Eye (tissue), 1 donor: Measurements from ENCODE around the gene EIF4G3.
"Not testable (repeated sequence)": the region's sequence is repeated elsewhere in the genome, so short reads cannot be mapped to it uniquely, and the experiment has no call there.

Source experiments
- DNase-seq: peaks from one replicate; pipeline ENCODE4 v3.0.0-alpha.2; 2015

The EIF4G3 gene

DNA sequence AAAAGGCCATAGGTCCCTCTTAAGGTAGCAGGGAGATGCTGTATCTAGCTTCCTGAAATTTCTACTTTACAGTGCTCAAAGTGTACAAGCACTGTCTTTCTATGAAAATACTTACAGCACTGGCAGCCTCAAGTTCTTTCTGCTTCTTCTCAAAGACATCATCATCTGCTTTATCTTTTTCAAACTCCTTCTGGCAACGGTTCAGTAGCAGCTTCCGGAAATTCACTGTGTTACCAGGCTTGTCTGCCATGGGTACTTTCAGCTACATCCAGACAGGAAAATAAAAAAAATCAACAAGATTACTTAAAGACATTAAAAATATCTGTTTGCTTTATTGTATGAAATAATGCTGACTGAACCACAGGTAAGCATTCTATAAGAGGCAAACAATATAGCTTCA lies 311.7 kb downstream of the EIF4G3 start:
- no peak for DNase-seq

DNA sequence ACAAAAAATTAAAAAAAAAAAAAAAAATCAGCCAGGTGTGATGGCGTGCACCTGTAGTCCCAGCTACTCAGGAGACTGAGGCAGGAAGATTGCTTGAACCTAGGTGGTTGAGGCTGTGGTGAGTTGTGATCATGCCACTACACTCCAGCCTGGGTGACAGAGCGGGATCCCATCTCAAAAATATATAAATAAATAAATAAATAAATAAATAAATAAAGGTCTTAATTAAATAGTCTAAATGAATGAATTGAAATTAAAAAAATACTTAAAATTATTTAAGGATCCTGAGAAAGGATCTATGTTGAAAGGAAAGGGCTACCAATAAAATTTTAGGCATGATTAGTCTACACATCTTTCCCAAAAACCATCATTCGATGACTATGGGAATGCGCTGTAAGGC lies 322.2 kb downstream of the EIF4G3 start:
- DNase-seq, result no peak

DNA sequence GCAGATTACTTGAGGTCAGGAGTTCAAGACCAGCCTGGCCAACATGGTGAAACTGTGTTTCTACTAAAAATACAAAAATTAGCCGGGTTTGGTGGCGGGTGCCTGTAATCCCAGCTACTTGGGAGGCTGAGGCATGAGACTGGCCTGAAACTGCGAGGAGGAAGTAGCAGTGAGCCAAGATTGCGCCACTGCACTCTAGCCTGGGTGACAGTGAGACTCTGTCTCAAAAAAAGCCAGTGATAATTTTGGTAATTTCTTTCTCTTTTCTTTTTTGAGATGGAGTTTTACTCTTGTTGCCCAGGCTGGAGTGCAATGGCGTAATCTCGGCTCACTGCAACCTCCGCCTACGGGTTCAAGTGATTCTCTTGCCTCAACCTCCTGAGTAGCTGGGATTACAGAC lies 324.9 kb downstream of the EIF4G3 start:
- DNase-seq, result not testable (repeated sequence)

DNA sequence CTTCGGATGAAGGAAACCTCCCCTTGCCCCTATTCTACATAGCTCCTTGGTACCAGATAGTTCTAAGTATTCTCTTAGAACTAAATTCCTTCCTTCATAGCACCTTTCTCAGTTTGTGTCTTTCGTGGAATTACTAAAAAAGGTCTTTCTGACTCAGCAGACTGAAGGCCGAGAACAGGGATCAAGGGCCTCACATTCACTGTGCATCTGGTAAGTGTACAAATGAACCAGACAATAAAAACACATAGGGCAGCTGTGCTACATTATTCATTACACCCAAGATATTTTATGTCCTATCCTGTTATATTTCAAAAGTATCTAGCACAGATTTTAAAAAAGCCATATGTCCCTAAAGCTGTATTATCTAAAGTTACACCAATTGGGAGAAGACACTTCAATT lies 326.7 kb downstream of the EIF4G3 start:
- DNase-seq, result no peak

DNA sequence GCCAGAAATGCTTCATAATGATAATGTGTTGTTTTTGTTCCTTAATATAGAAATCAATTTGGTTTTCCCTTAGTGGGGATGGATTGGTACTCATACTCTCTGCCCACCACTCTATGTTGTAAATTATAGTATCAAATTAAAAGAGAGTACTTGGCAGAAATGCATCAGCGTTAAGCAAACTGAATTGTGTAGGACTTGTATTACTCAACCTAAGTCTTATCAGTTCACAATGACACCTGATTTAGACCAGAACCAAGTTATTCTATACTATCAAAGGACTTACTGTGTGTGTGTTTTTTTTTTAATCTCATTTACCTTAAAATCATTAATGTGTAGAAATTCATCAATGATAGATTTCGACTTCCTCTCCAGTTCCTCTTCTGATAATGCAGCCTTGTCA lies 327.6 kb downstream of the EIF4G3 start:
- DNase-seq, result no peak

DNA sequence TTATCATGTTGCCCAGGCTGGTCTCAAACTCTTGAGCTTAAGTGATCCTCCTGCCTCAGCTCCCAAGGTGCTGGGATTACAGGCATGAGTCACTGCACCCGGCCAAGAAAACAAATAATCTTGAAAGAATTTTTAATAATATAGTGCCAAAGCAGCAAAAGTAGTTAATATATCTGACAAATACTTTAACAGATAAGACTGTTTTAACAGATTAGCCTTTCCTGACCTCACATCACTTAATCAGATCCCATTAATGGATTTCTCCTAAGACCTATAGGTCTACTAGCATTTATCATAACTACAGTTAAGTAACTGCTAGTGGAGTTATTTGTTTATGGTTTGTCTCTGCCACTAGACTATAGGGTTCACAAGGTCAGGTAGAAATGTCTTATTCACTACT lies 328.5 kb downstream of the EIF4G3 start:
- no peak for DNase-seq

DNA sequence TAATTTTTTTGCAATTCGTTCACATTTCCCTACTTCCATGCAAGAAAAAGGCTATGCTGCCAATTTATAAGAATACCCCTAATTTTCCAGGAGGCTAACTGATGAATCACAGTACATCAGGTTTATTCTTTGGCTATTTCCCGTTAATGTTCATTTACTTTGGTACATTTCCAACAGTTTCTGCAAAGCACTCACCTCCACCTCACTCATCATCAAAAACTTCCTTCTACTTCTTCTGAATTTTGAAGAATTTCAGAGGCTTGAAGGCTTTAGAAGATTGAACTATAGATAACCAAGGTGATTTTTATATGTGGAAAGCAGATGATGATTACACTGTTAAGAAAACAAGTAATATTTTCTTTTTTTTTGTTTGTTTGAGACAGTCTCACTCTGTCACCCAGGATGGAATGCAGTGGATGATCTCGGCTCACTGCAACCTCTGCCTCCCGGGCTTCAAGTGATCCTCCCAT lies 329.1 kb downstream of the EIF4G3 start:
- no peak for DNase-seq

DNA sequence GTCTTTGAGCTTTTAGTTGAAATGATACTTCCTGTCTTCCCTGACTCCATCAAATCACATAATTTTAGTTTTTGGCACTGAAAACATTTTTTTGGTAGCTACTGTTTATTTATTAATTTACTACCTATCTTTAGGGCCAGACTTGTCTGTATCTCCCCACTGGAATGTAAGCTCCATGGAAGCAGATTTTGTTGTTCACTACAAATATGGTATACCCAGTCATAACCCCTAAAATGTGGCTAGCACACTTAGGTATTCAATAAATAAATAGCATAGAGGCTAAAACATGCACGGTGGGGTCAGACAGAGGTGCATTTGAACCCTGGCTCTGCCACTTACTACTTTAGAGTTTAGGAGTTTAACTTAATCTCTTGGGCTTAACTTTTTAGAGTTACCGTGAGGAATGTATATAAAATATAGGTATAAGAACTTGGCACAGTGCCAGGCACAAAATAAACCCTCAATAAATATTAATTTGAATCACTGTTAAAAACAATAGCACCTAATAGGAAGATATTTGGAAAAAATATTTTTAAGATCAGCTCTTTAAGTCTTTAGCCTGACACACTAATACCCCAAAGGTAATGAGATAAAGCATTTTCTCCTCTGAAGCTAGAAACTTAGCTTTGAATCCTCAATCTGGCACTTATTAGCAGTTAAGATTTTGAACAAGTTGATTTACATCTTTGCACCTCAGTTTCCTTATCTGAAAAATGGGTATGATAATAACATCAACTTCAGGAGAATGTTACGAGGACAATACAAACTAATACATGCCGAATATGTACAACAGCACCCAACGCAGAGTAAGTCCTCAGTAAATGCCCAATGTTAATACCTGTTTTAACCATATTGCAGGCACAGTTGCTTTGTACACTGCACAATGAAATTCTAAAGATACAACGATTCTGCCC lies 330.0 kb downstream of the EIF4G3 start:
- DNase-seq, result no peak

DNA sequence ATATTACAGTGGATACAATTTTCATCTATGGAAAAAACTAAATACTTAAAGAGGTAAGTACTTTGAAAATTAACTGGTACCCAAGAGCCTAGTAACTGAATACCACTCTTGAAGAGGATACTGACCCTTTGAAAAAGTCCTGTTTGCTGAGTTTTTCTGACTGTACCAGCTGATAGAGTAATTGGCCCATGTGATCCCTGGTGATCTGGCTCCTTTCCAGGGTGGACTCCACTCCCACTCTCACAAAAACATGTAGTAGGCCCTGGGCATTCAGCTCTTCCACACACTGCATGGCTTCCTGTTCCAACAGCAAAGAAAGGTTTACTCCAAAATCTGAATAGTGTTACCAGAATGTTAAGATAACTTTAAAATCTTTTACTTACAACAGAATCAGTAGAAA lies 336.0 kb downstream of the EIF4G3 start:
- DNase-seq, result no peak

DNA sequence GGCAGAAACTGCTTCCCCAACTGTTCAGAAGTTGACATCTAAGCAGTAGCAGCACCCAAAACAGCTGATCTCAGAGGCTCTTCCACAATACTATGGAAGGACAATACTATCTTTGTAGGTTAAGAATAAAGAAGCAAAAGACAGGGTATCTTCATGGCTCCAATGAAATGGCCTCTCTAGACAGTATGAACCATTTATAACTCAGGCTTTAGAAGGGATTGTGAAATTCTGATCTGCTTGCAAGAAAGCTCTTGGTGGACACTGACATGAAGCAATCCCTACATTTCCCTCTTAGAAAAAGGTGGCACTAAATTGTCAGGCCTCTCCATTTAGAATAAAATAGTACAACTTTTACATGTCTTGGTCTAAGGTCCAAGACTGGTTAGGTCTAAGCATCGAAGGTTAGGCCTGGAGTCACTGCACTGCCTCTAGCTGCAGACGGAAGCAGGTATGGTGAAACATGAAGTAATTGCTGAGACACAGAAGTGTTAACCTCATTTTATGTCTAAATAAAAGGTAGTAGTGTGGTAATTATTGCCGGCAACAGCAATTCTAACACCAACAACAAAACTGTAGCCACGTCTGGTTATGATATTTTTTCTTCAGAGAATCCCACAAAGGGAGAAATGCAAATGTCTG lies 339.0 kb downstream of the EIF4G3 start:
- no peak for DNase-seq

DNA sequence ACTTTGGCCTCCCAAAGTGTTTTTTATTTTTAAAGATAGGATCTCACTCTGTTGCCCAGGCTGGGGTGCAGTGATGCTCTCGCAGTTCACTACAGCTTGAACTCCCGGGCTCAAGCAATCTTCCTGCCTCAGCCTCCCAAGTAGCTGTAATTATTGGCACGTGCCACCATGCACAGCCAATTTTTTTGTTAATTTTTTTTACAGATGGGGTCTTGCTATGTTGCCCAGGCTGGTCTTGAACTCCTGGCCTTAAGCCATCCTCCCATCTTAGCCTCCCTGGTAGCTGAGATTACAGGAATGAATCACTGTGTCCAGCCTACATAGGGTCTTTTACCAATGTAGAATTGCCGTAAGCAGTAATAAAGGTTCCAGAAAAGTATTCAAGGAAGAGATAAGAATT lies 340.5 kb downstream of the EIF4G3 start:
- no peak for DNase-seq

DNA sequence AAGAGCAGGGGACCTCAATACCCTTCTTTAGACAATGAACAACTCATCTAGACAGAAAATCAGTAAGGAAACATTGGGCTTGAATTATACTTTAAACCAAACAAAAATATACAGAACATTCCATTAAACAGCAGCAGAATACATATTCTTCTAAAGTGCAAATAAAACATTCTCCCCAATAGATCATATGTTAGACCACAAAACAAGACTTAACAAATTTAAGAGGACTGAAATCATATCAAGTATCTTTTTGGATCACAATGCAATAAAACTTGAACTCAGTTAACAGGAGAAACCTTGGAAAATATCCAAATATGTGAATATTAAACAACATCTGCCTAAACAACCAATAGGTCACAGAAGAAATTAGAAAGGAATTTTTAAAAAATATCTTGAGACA lies 341.9 kb downstream of the EIF4G3 start:
- no peak for DNase-seq

DNA sequence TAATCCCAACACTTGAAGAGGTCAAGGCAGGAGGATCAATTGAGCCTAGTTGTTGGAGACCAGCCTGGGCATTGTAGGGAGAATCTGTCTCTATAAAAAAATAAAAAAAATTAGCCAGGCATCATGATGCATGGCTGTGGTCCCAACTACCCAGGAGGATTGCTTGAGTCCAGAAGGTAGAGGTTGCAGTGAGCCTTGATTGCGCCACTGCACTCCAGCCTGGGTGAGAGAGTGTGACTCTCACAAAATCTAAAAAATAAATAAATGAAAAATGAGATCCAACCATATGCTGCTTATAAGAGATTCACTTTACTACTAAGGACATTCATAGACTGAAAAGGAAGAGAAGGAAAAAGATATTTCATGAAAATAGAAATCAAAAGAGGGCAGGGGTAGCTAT lies 342.5 kb downstream of the EIF4G3 start:
- no peak for DNase-seq

DNA sequence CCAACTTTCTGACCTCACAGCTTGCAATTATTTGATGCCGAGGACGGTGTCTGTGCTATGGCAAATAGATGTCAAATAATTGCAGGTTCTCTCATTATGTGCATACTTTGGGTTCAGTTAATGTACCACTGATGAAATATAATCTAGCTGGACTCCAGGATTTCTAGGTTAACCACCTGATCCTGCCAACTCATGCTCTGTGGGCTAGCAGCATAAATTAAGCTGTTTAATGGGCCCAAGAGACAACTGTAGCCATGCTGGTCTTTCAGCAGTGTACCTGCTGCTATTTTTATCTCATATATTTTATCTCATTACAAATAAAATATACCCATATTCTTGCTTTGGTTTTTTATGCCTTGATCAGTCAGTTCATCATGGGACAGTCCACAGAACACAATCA lies 346.3 kb downstream of the EIF4G3 start:
- no peak for DNase-seq

DNA sequence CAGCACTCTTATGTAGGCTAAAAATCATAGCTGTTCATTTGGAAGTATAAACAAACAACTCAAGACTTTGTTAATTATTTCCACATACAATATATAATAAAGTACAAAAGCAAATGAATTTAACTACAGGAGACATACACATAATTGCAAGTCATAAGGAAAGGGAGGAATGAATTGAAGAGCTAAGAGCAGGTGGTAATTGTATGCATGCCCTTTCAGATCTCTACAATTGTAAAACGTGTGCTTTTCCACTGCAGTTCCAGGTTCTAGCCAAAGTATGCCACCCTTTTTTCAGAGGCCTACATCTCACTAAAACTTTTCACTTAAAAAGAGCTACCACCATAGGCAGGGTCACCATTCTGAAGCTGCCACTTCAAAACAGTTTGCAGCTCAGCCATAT lies 346.8 kb downstream of the EIF4G3 start:
- DNase-seq, result no peak

DNA sequence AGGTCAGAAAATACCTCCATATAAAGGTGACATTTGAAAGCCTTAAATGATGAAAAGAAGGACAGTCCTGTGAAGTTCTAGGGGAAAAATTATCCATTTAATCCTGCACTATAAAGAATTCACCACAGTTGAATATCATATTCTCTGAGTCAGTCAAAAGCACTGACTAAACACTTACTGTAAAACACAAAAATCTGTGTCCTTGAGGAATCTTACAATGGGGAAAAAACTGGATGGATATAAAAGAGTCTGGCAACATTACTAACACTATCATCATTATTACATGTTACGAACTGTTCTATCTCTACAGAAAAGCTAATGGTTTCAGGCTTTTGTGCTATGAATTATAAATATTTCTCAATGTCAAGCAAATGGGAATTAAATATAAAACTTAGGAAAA lies 347.2 kb downstream of the EIF4G3 start:
- no peak for DNase-seq

DNA sequence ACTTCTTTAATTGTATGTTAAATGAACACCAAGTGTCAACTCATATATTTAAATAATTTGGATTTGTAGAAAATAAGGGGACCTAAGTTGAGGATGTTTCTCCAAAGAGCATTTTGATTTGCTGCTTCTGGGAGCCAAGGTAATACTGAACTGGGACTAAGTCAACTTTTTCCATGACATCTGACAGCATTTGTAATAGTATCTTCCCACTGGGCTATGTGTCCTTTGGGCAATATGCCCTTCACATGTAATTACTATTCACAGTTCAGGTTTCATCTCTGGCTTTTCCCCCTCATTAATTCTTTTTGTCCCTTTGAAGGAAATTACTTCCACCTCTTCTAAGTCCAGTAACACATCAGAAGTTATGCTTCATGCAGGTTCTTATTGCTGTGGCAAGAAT lies 352.9 kb downstream of the EIF4G3 start:
- no peak for DNase-seq

DNA sequence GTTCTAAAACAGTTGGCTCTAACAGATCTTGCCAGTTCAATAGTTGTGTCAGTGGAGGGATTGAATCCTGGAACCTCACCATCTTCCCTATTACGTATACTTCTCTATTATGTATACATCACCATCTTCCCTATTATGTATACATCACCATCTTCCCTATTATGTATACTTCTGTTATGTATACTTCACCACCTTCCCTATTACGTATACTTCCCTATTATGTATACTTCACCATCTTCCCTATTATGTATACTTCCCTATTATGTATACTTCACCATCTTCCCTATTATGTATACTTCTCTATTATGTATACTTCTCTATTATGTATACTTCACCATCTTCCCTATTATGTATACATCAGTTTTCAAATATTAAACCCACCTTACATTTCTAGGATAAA lies 355.2 kb downstream of the EIF4G3 start:
- DNase-seq, result no peak

DNA sequence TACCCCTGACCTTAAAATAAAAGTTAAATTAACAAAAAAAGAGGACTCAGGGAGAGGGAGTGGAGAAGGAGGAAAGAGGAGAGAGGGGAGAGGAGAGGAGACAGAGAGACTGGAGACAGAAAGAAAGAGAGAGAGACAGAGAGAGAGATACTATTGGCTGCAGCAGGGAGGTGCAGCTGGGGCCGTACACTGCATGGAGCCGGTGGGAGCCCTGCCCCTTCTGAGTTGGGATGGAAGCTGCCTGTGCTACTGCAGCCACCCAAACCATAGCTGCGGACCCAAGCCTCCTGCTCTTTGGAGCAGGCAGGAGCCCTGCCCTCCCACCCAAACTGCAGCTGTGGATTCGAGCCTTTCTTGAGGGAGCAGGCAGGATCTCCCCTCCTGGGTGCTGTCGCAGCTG lies 356.9 kb downstream of the EIF4G3 start:
- no peak for DNase-seq

DNA sequence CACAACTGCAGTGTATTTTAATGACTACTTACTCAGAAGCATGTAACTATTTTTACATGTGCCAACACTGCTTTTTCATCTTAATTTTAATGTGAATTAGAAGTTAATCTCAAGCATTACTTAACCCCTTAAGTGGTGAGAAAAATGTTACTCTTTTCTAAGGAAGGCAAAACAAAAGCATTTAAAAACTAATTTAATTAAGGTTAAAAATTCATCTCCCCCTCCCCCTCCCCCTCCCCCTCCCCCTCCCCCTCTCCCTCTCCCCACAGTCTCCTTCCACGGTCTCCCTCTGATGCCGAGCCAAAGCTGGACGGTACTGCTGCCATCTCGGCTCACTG lies 362.2 kb downstream of the EIF4G3 start:
- no peak for DNase-seq

DNA sequence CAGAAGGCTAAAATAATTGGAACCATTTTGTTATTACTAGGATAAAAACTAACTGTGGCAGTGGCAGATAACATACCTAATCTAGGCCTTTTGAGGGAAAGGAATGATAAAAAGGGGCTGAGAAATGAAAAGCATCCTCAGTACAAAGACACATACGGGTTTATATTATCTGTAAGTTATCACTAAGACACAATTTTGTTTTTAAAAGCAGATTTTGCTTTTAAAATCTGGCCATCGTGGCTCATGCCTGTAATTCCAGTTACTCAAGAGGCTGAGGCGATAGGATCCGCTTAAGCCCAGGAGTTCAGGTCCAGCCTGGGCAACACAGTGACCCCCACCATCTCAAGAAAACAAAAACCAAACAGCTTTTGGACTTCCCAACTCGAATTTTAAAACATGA lies 364.8 kb downstream of the EIF4G3 start:
- DNase-seq, result no peak

DNA sequence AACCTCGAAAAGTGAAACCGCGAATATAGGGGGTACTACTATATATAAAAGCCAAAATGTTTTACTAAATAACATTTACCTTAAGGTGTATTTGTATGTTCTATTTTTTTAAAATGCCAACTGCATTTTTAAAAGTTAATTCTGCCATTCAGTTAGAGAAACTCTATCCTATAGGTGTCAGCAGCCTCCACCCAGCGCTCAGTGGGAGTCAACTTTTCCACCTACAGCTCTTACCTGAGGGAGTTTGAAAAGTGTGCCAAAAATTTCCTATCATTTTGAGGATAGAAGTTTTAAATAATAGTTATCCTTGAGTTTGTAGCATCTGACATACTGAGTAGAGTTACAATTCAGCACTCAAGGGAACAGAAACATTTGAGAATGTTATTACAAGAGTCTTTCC lies 383.5 kb downstream of the EIF4G3 start:
- no peak for DNase-seq

DNA sequence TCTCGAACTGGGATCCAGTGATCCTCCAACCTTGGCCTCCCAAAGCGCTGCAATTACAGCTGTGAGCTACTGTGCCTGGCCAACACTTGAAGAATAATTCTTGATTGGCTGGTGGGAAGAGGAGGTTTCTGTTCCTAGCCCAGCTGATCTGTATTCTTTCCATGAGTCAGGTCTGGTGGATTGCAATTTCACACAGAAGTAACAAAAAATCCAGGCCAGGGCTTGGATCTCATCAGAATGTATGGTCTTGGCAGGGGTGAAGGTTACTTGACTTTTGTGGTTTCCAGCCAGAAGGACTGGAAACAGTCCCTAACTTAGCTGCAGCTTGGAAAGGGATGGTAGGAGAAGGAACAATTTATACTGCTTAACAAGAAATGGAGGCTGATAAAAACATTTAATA lies 384.5 kb downstream of the EIF4G3 start:
- no peak for DNase-seq

DNA sequence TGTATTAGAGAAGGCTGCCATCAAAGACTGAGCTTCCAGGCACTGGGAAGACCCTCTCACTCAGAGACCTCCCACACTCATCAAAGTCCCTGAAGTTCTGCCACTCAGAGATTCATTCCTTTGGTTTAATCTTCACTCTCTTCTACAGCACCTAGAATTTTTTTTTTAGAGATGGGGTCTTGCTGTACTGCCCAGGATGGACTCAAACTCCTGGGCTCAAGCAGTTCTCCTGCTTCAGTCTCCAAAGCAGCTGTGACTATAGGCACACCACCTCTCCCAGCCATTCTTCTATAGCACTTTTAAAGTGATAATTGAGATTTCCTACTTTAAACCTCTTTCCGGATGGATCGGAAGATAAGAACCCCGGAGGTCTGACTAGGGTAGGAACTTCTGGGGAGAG lies 385.9 kb downstream of the EIF4G3 start:
- DNase-seq, result no peak

DNA sequence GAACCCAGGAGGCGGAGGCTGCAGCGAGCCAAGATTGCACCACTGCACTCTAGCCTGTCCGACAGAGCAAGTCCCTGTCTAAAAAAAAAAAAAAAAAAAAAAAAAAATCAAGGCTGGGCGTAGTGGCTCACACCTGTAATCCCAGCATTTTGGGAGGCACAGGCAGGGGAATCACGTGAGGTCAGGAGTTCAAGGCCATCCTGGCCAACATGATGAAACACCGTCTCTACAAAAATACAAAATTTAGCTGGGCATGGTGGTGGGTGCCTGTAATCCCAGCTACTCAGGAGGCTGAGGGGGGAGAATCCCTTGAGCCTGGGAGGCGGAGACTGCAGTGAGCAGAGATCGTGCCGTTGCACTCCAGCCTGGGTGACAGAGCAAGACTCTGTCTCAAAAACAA lies 387.1 kb downstream of the EIF4G3 start:
- DNase-seq, result not testable (repeated sequence)
